Ishikawa (cell line): ENCODE measurements around the gene WNT8A.

Experiments used
- CEBPB ChIP-seq: IDR thresholded peaks from 2 replicates; pipeline ENCODE4 v1.6.1; 2012
- RAD21 ChIP-seq: IDR thresholded peaks from 2 replicates; pipeline ENCODE4 v1.6.1; 2012; ENCODE audit warnings: low read depth
- TAF1 ChIP-seq: IDR thresholded peaks from 2 replicates; pipeline ENCODE4 v1.6.1; 2012; ENCODE audit warnings: low read depth, mild to moderate bottlenecking
- TCF12 ChIP-seq: IDR thresholded peaks from 2 replicates; pipeline ENCODE4 v1.6.1; 2012; ENCODE audit warnings: low read depth
- TEAD4 ChIP-seq: IDR thresholded peaks from 2 replicates; pipeline ENCODE4 v1.6.1; 2012
- TF ChIP-seq, protein P1 (sequence below): IDR thresholded peaks from 2 replicates; pipeline ENCODE4 v1.6.1; 2012

DNA sequence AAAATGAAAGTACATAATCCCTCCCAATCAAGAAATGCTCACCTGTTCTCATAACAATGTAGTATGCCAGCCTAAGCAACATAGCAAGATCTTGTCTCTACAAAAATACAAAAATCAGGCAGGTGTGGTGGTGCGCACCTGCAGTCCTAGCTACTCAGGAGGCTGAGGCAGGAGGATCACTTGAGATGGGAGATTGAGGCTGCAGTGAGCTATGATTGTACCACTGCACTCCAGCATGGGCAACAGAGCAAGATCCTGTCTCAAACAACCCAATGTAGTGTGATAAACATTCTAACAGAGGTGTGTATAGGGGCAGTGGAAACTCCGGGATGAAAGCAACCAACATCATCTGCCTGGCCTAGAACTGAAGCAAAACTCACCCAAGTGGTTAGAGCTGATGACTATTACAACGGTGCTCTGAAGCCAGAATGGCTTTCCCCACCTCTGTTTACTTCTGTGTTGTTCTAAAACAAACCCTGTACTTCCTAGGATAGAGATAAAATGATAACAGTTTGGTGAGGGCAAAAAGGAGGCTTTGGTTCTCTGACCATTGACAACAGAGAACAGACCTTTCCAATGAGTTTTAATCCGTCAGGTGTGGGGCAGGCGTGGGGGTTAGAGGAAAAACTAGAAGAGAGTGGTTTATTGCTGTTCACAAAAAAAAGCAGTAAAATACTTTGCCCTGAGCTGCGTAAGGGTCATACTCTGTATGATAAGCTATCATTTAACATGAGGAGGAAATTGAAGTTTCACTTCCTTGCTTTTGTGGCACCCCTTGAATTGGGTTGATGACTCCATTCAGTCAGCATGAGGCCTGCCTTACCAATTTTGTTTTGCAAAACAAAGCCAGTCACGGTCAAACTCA lies 18.9 kb downstream of the WNT8A start:
- no peak for TF ChIP-seq TAF1
- TF ChIP-seq, protein P1, sequence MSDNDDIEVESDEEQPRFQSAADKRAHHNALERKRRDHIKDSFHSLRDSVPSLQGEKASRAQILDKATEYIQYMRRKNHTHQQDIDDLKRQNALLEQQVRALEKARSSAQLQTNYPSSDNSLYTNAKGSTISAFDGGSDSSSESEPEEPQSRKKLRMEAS: no peak
- no peak for TF ChIP-seq RAD21
- no peak for TF ChIP-seq TEAD4
- TF ChIP-seq TCF12: no peak
- no peak for TF ChIP-seq CEBPB
